ENCODE measurements around the gene SLC25A13. TPM values are rescaled to one million over a fixed set of nuclear protein-coding genes. Genes with fewer than 3 reads are reported as not detected.

SLC25A13 gene
- total and polyA plus RNA-seq, 2 of the 4 experiments (the other 2 are of a cell fraction) = 7.4 to 11.7 TPM

- no peak for DNase-seq
- dilution Hi-C loops (cut with HindIII; ENCODE audit: low sequenced_read_pairs, unreplicated experiment) (no loop called here), in situ Hi-C loops (cut with MboI; ENCODE audit: low sequenced_read_pairs) (no loop called here), intact Hi-C loops (cut with micrococcal nuclease) (loop anchor here (10.0 kb wide), 1 partner anchor 227 kb away; no protein-coding TSS in a partner anchor)
- H3K9me3 ChIP-seq (ENCODE audit: control insufficient read depth, insufficient read depth, low read length) = no peaks in the 10 kb centered on the region
- H3K27ac ChIP-seq (ENCODE audit: insufficient read depth, low read length) = no peak overlapping the region
- CTCF ChIA-PET = interaction anchor here (1.1 to 1.4 kb wide), 2 partner anchors 8 to 10 kb away, joined by 3 to 7 read pairs; no protein-coding TSS in a partner anchor
- no peak overlapping the region for H4K91ac ChIP-seq (ENCODE audit: insufficient read depth, low read depth, low read length)
- H4K20me1 ChIP-seq (ENCODE audit: insufficient read depth, low read length) = no peaks in the 10 kb centered on the region
- H2AK5ac ChIP-seq (ENCODE audit: low read depth, low read length) = no peak overlapping the region
- H2BK20ac ChIP-seq (ENCODE audit: low read depth, low read length) = no peak overlapping the region
- no peak overlapping the region for H4K8ac ChIP-seq (ENCODE audit: low read depth in 2 of 2, low read length in 2 of 2)
- H3K4me1 ChIP-seq (ENCODE audit: control insufficient read depth, insufficient read depth, low read length) = no peaks in the 10 kb centered on the region
- H3K14ac ChIP-seq (replicated peaks; ENCODE audit: low read depth, low read length) = no peak overlapping the region
- H3K4ac ChIP-seq (ENCODE audit: low read depth, low read length) = no peak overlapping the region
- H3K18ac ChIP-seq (ENCODE audit: low read depth, low read length) = no peak overlapping the region
- H3K4me2 ChIP-seq (ENCODE audit: low read depth, low read length) = no peak overlapping the region
- BruUV-seq (replicated peaks) = no TSS peak
- no peak overlapping the region for H4K5ac ChIP-seq (ENCODE audit: low read depth, low read length)
- H3K9ac ChIP-seq (ENCODE audit: low read depth, low read length) = no peak overlapping the region
- ATAC-seq (ENCODE audit: low read depth) = no peak
- no peak overlapping the region for H2AK9ac ChIP-seq (replicated peaks; ENCODE audit: low read depth, low read length, poor library complexity)
- no peak overlapping the region for H2BK120ac ChIP-seq (ENCODE audit: low read depth, low read length)
- POLR2A ChIA-PET (ENCODE audit: unreplicated experiment) = no interaction called here
- no peaks in the 10 kb centered on the region for H3K27me3 ChIP-seq (ENCODE audit: control insufficient read depth, insufficient read depth, low read length)
- WGBS, 2 experiments (ENCODE audit: extremely low coverage in 2 of 2, insufficient read length in 1 of 2) = 93% methylated on average over 3 of the region's 6 CpGs; no CpG with 5 or more reads in 1 of the 2 experiments
- TF ChIP-seq NFE2L2 (IDR thresholded peaks at IDR 0.05; ENCODE audit: low read depth, low read length) = no peak
- no peak for TF ChIP-seq MXI1 (IDR thresholded peaks at IDR 0.05; ENCODE audit: borderline replicate concordance, low read depth, low read length)
- no peak for TF ChIP-seq USF2 (IDR thresholded peaks at IDR 0.05; ENCODE audit: low read depth, low read length)
- TF ChIP-seq SMC3 (IDR thresholded peaks at IDR 0.05; ENCODE audit: low read depth, low read length) = no peak
- no peak for TF ChIP-seq RFX5 (IDR thresholded peaks at IDR 0.05; ENCODE audit: low read depth, low read length)
- no peak for TF ChIP-seq MAFK (IDR thresholded peaks at IDR 0.05; ENCODE audit: low read depth, low read length)
- TF ChIP-seq POLR2A (IDR thresholded peaks at IDR 0.05; ENCODE audit: low read depth, low read length) = no peak
- no peak for TF ChIP-seq ELK1 (IDR thresholded peaks at IDR 0.05; ENCODE audit: borderline replicate concordance, low read depth, low read length)
- TF ChIP-seq MAZ (IDR thresholded peaks at IDR 0.05; ENCODE audit: borderline replicate concordance, low read depth, low read length) = no peak
- no peak for TF ChIP-seq BHLHE40 (IDR thresholded peaks at IDR 0.05; ENCODE audit: low read depth, low read length)
- TF ChIP-seq CHD1 (IDR thresholded peaks at IDR 0.05; ENCODE audit: low read depth, low read length) = no peak
- no peak for TF ChIP-seq FOS (IDR thresholded peaks at IDR 0.05; ENCODE audit: low read depth, low read length)
- no peak for TF ChIP-seq CEBPB (IDR thresholded peaks at IDR 0.05; ENCODE audit: low read depth, low read length)
- no peak for TF ChIP-seq RCOR1 (IDR thresholded peaks at IDR 0.05; ENCODE audit: insufficient replicate concordance, low read length)
- no peaks in the 10 kb centered on the region; the same call in 1 of the 2 replicates for H3K9me1 ChIP-seq (ENCODE audit: insufficient read depth, low read length)
- H2AFZ ChIP-seq (replicated peaks; ENCODE audit: low read length, poor library complexity) = no peak overlapping the region
- no peak overlapping the region for H3K23ac ChIP-seq (ENCODE audit: low read depth, low read length)
- no peaks in the 10 kb centered on the region for H3K79me1 ChIP-seq (ENCODE audit: low read depth in 1 of 2, low read length in 2 of 2)
- no peak overlapping the region for H3K56ac ChIP-seq (ENCODE audit: extremely low read depth, insufficient read depth, low read length)
- no peak overlapping the region for H2BK5ac ChIP-seq (ENCODE audit: low read depth, low read length, poor library complexity, severe bottlenecking)
- peaks cover 7% of the 10 kb centered on the region for H3K36me3 ChIP-seq (ENCODE audit: control insufficient read depth, insufficient read depth, low read length)
- H3K4me3 ChIP-seq (ENCODE audit: insufficient read depth, low read depth, low read length) = no peak overlapping the region
- no peak overlapping the region for H2BK15ac ChIP-seq (ENCODE audit: low read depth, low read length)
Measured at GRCh38 chr7:96187735-96188134, 134.2 kb downstream of the SLC25A13 start.

Measured in IMR-90 (cell line).